H1 (cell line): ENCODE data around the gene FITM1. TPM values are rescaled to one million over a fixed set of nuclear protein-coding genes. Genes with fewer than 3 reads are reported as not detected.

Source experiments
- CTCF ChIA-PET: fragments of 300-600 bp; sonication (Branson Sonifier 250); formaldehyde crosslinking; loops from one replicate; lab custom pipeline; 2021; ENCODE audit not compliant: partially characterized antibody; lab: Charles Lee
- POLR2A ChIA-PET: fragments of 300-600 bp; sonication (Branson Sonifier 250); formaldehyde crosslinking; loops from one replicate; lab custom pipeline; 2021; ENCODE audit warnings: inconsistent platforms; ENCODE audit not compliant: partially characterized antibody; lab: Charles Lee
- DNase-seq, 2 experiments: peaks; one replicate each; pipeline versions ENCODE4 v3.0.0 to v3.0.0-alpha.2; 2010 to 2022; ENCODE audit warnings: low spot score in 2 of 2, low read depth in 1 of 2, mixed read lengths in 1 of 2
- FAIRE-seq: peaks from 2 replicates; lab custom pipeline; 2011; peaks lifted over from hg19 to GRCh38; lab: Jason Lieb, UNC
- H2AFZ ChIP-seq: 2 replicates; pipeline ENCODE4 v1.8.1; 2012; ENCODE audit warnings: low read length, inconsistent platforms
- H2AK5ac ChIP-seq: 2 replicates; pipeline ENCODE4 v1.6.1; 2013; ENCODE audit warnings: low read depth, low read length
- H2BK120ac ChIP-seq: replicated peaks from 2 replicates; pipeline ENCODE3; 2013; ENCODE audit warnings: low read depth, low read length, inconsistent platforms
- H2BK12ac ChIP-seq: 2 replicates; pipeline ENCODE4 v1.6.1; 2013; ENCODE audit warnings: low read depth, low read length
- H2BK15ac ChIP-seq: 2 replicates; pipeline ENCODE4 v1.6.1; 2013; ENCODE audit warnings: low read length
- H2BK20ac ChIP-seq: 2 replicates; pipeline ENCODE4 v1.6.1; 2013; ENCODE audit warnings: low read length
- H2BK5ac ChIP-seq: 2 replicates; pipeline ENCODE4 v1.6.1; 2013; ENCODE audit warnings: low read depth, low read length
- H3K14ac ChIP-seq: 2 replicates; pipeline ENCODE4 v1.6.1; 2013; ENCODE audit warnings: inconsistent platforms; ENCODE audit not compliant: insufficient read length
- H3K18ac ChIP-seq: 2 replicates; pipeline ENCODE4 v1.6.1; 2013; ENCODE audit warnings: low read length; ENCODE audit errors: extremely low read depth
- H3K23ac ChIP-seq: 2 replicates; pipeline ENCODE4 v1.6.1; 2013; ENCODE audit warnings: inconsistent platforms; ENCODE audit not compliant: insufficient read length
- H3K23me2 ChIP-seq: 2 replicates; pipeline ENCODE4 v1.6.1; 2013; ENCODE audit warnings: low read depth, low read length
- H3K27ac ChIP-seq: 2 replicates; pipeline ENCODE4 v1.6.1; 2011; ENCODE audit warnings: low read depth, low read length, inconsistent platforms
- H3K27me3 ChIP-seq, 4 experiments: replicated peaks in 1 of 4; 1 replicate in 1 of 4; 2 replicates in 3 of 4; pipeline versions ENCODE4 v1.6.1 to v1.8.1; 2011 to 2013; ENCODE audit warnings: low read length in 3 of 4, mild to moderate bottlenecking in 3 of 4, inconsistent platforms in 2 of 4, mixed read lengths in 2 of 4, moderate library complexity in 1 of 4; ENCODE audit not compliant: control insufficient read depth in 3 of 4, insufficient read depth in 3 of 4; ENCODE audit errors: extremely low read depth in 1 of 4
- H3K36me3 ChIP-seq, 4 experiments: 2 replicates each; pipeline versions ENCODE4 v1.6.1 to v1.8.1; 2011 to 2013; ENCODE audit warnings: mild to moderate bottlenecking in 4 of 4, low read length in 3 of 4, moderate library complexity in 2 of 4, control low read depth in 1 of 4, inconsistent platforms in 1 of 4; ENCODE audit not compliant: insufficient read depth in 4 of 4, control insufficient read depth in 2 of 4
- H3K4ac ChIP-seq: replicated peaks from 2 replicates; pipeline ENCODE3; 2013; ENCODE audit warnings: low read length, low read depth, mixed read lengths, inconsistent platforms; ENCODE audit not compliant: insufficient read length
- H3K4me1 ChIP-seq, 4 experiments: replicated peaks in 1 of 4; 1 replicate in 1 of 4; 2 replicates in 3 of 4; pipeline versions ENCODE4 v1.6.1 to v1.8.1; 2011 to 2013; ENCODE audit warnings: low read length in 3 of 4, inconsistent platforms in 2 of 4, mixed read lengths in 1 of 4; ENCODE audit not compliant: insufficient read depth in 4 of 4, control insufficient read depth in 3 of 4
- H3K4me2 ChIP-seq, 2 experiments: 2 replicates each; pipeline versions ENCODE4 v1.6.1 to v1.8.1; 2011 to 2013; ENCODE audit warnings: low read depth in 2 of 2, low read length in 2 of 2, control low read depth in 1 of 2, inconsistent platforms in 1 of 2, mild to moderate bottlenecking in 1 of 2; ENCODE audit not compliant: insufficient read depth in 1 of 2
- H3K4me3 ChIP-seq, 4 experiments: fragments of 200-600, 300-600 bp in 1 of 4; sonication (generic), shearing (Covaris generic), sonication (Bioruptor Twin) in 1 of 4; 2 replicates each; pipeline versions ENCODE4 v1.5.1 to v1.8.1; 2011 to 2016; ENCODE audit warnings: low read length in 4 of 4, low read depth in 3 of 4, control low read depth in 2 of 4, inconsistent platforms in 2 of 4, mild to moderate bottlenecking in 2 of 4, mixed read lengths in 1 of 4, moderate library complexity in 1 of 4; ENCODE audit not compliant: insufficient read depth in 2 of 4; ENCODE audit errors: extremely low read depth in 1 of 4
- H3K56ac ChIP-seq: replicated peaks from 2 replicates; pipeline ENCODE3; 2013; ENCODE audit warnings: low read depth, mild to moderate bottlenecking, mixed read lengths, low read length, inconsistent platforms; ENCODE audit not compliant: insufficient read length
- H3K79me1 ChIP-seq: 2 replicates; pipeline ENCODE4 v1.6.1; 2013; ENCODE audit warnings: low read depth, low read length, control low read depth
- H3K79me2 ChIP-seq, 2 experiments: 2 replicates each; pipeline versions ENCODE4 v1.6.1 to v1.8.1; 2012 to 2013; ENCODE audit warnings: low read length in 2 of 2, mild to moderate bottlenecking in 2 of 2, inconsistent platforms in 1 of 2; ENCODE audit not compliant: insufficient read depth in 2 of 2, control insufficient read depth in 1 of 2
- H3K9ac ChIP-seq, 4 experiments: replicated peaks in 1 of 4; 1 replicate in 1 of 4; 2 replicates in 3 of 4; pipeline versions ENCODE4 v1.6.1 to v1.8.1; 2011 to 2013; ENCODE audit warnings: low read depth in 3 of 4, low read length in 3 of 4, control low read depth in 2 of 4, mild to moderate bottlenecking in 2 of 4, moderate library complexity in 2 of 4, inconsistent platforms in 1 of 4; ENCODE audit errors: extremely low read depth in 1 of 4
- H3K9me3 ChIP-seq, 2 experiments: 2 replicates each; pipeline versions ENCODE4 v1.6.1 to v1.8.1; 2012 to 2013; ENCODE audit warnings: mild to moderate bottlenecking in 2 of 2, moderate library complexity in 2 of 2, control low read depth in 1 of 2, inconsistent platforms in 1 of 2, low read depth in 1 of 2, low read length in 1 of 2, mixed read lengths in 1 of 2; ENCODE audit not compliant: insufficient read depth in 2 of 2
- H4K20me1 ChIP-seq, 2 experiments: replicated peaks in 1 of 2; 2 replicates each; pipeline versions ENCODE3 to v1.8.1; 2011 to 2013; ENCODE audit warnings: inconsistent platforms in 2 of 2, low read length in 2 of 2, mild to moderate bottlenecking in 1 of 2; ENCODE audit not compliant: insufficient read depth in 2 of 2, control insufficient read depth in 1 of 2
- H4K5ac ChIP-seq: 2 replicates; pipeline ENCODE4 v1.6.1; 2013; ENCODE audit warnings: low read length, low read depth, mixed read lengths, inconsistent platforms; ENCODE audit not compliant: insufficient read length
- H4K8ac ChIP-seq: 2 replicates; pipeline ENCODE4 v1.8.0; 2013; ENCODE audit warnings: mild to moderate bottlenecking, moderate library complexity, low read length, inconsistent platforms; ENCODE audit not compliant: insufficient read depth; ENCODE audit errors: extremely low read depth
- H4K91ac ChIP-seq: replicated peaks from 2 replicates; pipeline ENCODE3; 2013; ENCODE audit warnings: low read length, mixed read lengths, inconsistent platforms; ENCODE audit not compliant: insufficient read length
- PHF8 ChIP-seq: fragments of 200-600 bp; sonication (generic); conservative IDR thresholded peaks from 2 replicates; pipeline ENCODE4 v1.7.1; 2012; ENCODE audit warnings: low read depth, mild to moderate bottlenecking, inconsistent platforms, low read length, moderate library complexity
- WGBS, 2 experiments: shearing (Covaris generic) in 1 of 2; methylation state at CpG; one replicate each; pipeline versions ENCODE4 v1.1.6 to v1.1.7; 2013 to 2015; ENCODE audit warnings: low lambda C conversion rate in 2 of 2, mixed read lengths in 2 of 2, inconsistent platforms in 1 of 2, low coverage in 1 of 2, missing lambda C conversion rate in 1 of 2; ENCODE audit not compliant: insufficient replicate concordance in 2 of 2, insufficient coverage in 1 of 2, insufficient read length in 1 of 2; ENCODE audit errors: extremely low coverage in 1 of 2, missing lambda C conversion rate in 1 of 2; 5-methylcytosine and 5-hydroxymethylcytosine counted together
- polyA plus RNA-seq, 7 experiments: library from polyadenylated mRNA; depleted of rRNA in 3 of 7; stranded (reverse) in 5 of 7; unstranded in 2 of 7; fragments of >200 nt in 5 of 7; fragments of 200-250 nt in 2 of 7; gene quantifications; 1 replicate in 5 of 7; 2 replicates in 1 of 7; 4 replicates in 1 of 7; pipeline versions ENCODE4 v1.2.1 to v1.2.3, GENCODE V29; 2011 to 2013; ENCODE audit warnings: missing spikeins in 2 of 7, mixed read lengths in 2 of 7
- total RNA-seq: library from RNA; stranded (reverse); fragmentation: NEBNext Ultra II Directional; extraction: Animal tissue kit (Norgen Biotek cat#: 25700); gene quantifications from 2 replicates; pipeline ENCODE4 v1.2.1, GENCODE V29; 2021

Gene FITM1
- total and polyA plus RNA-seq, 2 of the 8 experiments (the other 6 are each of a cell fraction or from before 2014, with no cell fraction given): 0.53 to 0.76 TPM

DNA sequence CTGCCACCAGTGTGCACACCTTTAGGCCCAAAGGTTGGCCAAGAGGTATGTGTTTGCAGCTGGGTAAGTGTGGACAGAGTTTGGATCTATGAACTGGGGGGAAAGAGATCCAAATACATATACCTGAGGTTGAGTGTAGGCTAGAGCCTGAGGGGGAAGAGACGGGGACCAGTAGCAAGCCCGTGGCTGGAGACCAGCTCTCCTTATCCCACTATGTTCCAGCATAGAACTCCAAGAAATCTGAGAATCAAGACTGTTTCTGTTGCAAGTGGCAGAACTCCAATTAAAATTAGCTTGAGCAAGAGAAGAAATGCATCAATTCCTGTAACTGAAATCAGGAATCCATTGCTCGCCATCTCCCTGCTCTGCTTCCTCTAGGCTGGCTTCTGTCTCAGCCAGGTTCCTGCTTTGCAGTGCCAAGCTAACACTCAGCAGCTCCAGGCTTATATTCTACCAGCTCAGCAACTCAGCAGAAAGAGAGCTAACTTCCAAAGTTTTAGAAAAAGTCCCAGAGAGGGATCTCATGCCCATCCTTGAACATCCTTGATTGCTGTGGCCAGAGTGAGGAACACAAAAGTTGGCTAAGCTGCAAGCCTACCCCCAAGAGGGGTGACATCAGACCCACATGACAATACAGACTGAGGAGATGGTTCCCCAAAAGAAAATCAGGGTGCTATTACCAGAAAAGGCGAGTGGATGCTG is 37.8 kb upstream of the FITM1 start:
- Histone ChIP-seq H2BK15ac (peak overlapping the region; percentile 5), H3K9me3 (no peaks in the 10 kb centered on the region), H3K23ac (no peak overlapping the region), H4K5ac (no peak overlapping the region), H3K79me1 (peaks cover 5% of the 10 kb centered on the region), H2BK12ac (peak overlapping the region; percentile 99), H3K79me2 (peaks cover 0 to 21% of the 10 kb centered on the region in 2 experiments; a peak in 2 of 4 replicates), H3K27ac (no peak overlapping the region), H2AK5ac (peak overlapping the region; percentile 100), H3K9ac (no peak overlapping the region), H3K18ac (peak overlapping the region; percentile 88; the same call in 1 of the 2 replicates), H3K23me2 (peaks cover 8% of the 10 kb centered on the region), H3K27me3 (no peaks in the 10 kb centered on the region), H3K4ac (no peak overlapping the region), H4K20me1 (peaks cover 3% of the 10 kb centered on the region in 2 experiments), H2BK20ac (peak overlapping the region; percentile 87), H4K91ac (peak overlapping the region; percentile 79), H3K36me3 (peaks cover 0 to 8% (median 0%) of the 10 kb centered on the region in 4 experiments; a peak in 2 of 8 replicates), H2AFZ (no peak overlapping the region), H3K14ac (no peak overlapping the region), H3K4me1 (peaks cover 5 to 13% (median 9%) of the 10 kb centered on the region in 4 experiments), H3K4me3 (no peak overlapping the region), H4K8ac (no peak overlapping the region), H3K56ac (no peak overlapping the region), H3K4me2 (no peak overlapping the region; a peak in 1 of 4 replicates), H2BK5ac (peak overlapping the region; percentile 99), H2BK120ac (peak overlapping the region; percentile 86)
- FAIRE-seq (no peak), DNase-seq (no peak)
- ChIA-PET CTCF (interaction anchor here (1.2 to 12.8 kb wide), 7 partner anchors 8 to 70 kb away, joined by 3 to 316 read pairs (median 20); partner anchors contain the start of genes CARMIL3, CPNE6, DCAF11 and NRL), POLR2A (interaction anchor here (0.8 to 23.9 kb wide), 12 partner anchors 13 to 104 kb away, joined by 3 to 626 read pairs (median 20); partner anchors contain the start of genes CARMIL3, CPNE6, DCAF11 and DHRS4L2)
- 97% methylated on average over 4 of the region's 4 CpGs; no CpG with 5 or more reads in 1 of the 2 experiments for WGBS, 2 experiments
- TF ChIP-seq PHF8: no peak
